H1 (cell line): ENCODE measurements around the gene SYMPK. TPM values are rescaled to one million over a fixed set of nuclear protein-coding genes. Genes with fewer than 3 reads are reported as not detected.

Experiments used
- CTCF ChIA-PET: fragments of 300-600 bp; sonication (Branson Sonifier 250); formaldehyde crosslinking; loops from one replicate; lab custom pipeline; 2021; ENCODE audit not compliant: partially characterized antibody; lab: Charles Lee
- POLR2A ChIA-PET: fragments of 300-600 bp; sonication (Branson Sonifier 250); formaldehyde crosslinking; loops from one replicate; lab custom pipeline; 2021; ENCODE audit warnings: inconsistent platforms; ENCODE audit not compliant: partially characterized antibody; lab: Charles Lee
- DNase-seq, 2 experiments: peaks; one replicate each; pipeline versions ENCODE4 v3.0.0 to v3.0.0-alpha.2; 2010 to 2022; ENCODE audit warnings: low spot score in 2 of 2, low read depth in 1 of 2, mixed read lengths in 1 of 2
- FAIRE-seq: peaks from 2 replicates; lab custom pipeline; 2011; peaks lifted over from hg19 to GRCh38; lab: Jason Lieb, UNC
- H2AFZ ChIP-seq: 2 replicates; pipeline ENCODE4 v1.8.1; 2012; ENCODE audit warnings: low read length, inconsistent platforms
- H2AK5ac ChIP-seq: 2 replicates; pipeline ENCODE4 v1.6.1; 2013; ENCODE audit warnings: low read depth, low read length
- H2BK120ac ChIP-seq: replicated peaks from 2 replicates; pipeline ENCODE3; 2013; ENCODE audit warnings: low read depth, low read length, inconsistent platforms
- H2BK12ac ChIP-seq: 2 replicates; pipeline ENCODE4 v1.6.1; 2013; ENCODE audit warnings: low read depth, low read length
- H2BK15ac ChIP-seq: 2 replicates; pipeline ENCODE4 v1.6.1; 2013; ENCODE audit warnings: low read length
- H2BK20ac ChIP-seq: 2 replicates; pipeline ENCODE4 v1.6.1; 2013; ENCODE audit warnings: low read length
- H2BK5ac ChIP-seq: 2 replicates; pipeline ENCODE4 v1.6.1; 2013; ENCODE audit warnings: low read depth, low read length
- H3K14ac ChIP-seq: 2 replicates; pipeline ENCODE4 v1.6.1; 2013; ENCODE audit warnings: inconsistent platforms; ENCODE audit not compliant: insufficient read length
- H3K18ac ChIP-seq: 2 replicates; pipeline ENCODE4 v1.6.1; 2013; ENCODE audit warnings: low read length; ENCODE audit errors: extremely low read depth
- H3K23ac ChIP-seq: 2 replicates; pipeline ENCODE4 v1.6.1; 2013; ENCODE audit warnings: inconsistent platforms; ENCODE audit not compliant: insufficient read length
- H3K23me2 ChIP-seq: 2 replicates; pipeline ENCODE4 v1.6.1; 2013; ENCODE audit warnings: low read depth, low read length
- H3K27ac ChIP-seq: 2 replicates; pipeline ENCODE4 v1.6.1; 2011; ENCODE audit warnings: low read depth, low read length, inconsistent platforms
- H3K27me3 ChIP-seq, 4 experiments: replicated peaks in 1 of 4; 1 replicate in 1 of 4; 2 replicates in 3 of 4; pipeline versions ENCODE4 v1.6.1 to v1.8.1; 2011 to 2013; ENCODE audit warnings: low read length in 3 of 4, mild to moderate bottlenecking in 3 of 4, inconsistent platforms in 2 of 4, mixed read lengths in 2 of 4, moderate library complexity in 1 of 4; ENCODE audit not compliant: control insufficient read depth in 3 of 4, insufficient read depth in 3 of 4; ENCODE audit errors: extremely low read depth in 1 of 4
- H3K36me3 ChIP-seq, 4 experiments: 2 replicates each; pipeline versions ENCODE4 v1.6.1 to v1.8.1; 2011 to 2013; ENCODE audit warnings: mild to moderate bottlenecking in 4 of 4, low read length in 3 of 4, moderate library complexity in 2 of 4, control low read depth in 1 of 4, inconsistent platforms in 1 of 4; ENCODE audit not compliant: insufficient read depth in 4 of 4, control insufficient read depth in 2 of 4
- H3K4ac ChIP-seq: replicated peaks from 2 replicates; pipeline ENCODE3; 2013; ENCODE audit warnings: low read length, low read depth, mixed read lengths, inconsistent platforms; ENCODE audit not compliant: insufficient read length
- H3K4me1 ChIP-seq, 4 experiments: replicated peaks in 1 of 4; 1 replicate in 1 of 4; 2 replicates in 3 of 4; pipeline versions ENCODE4 v1.6.1 to v1.8.1; 2011 to 2013; ENCODE audit warnings: low read length in 3 of 4, inconsistent platforms in 2 of 4, mixed read lengths in 1 of 4; ENCODE audit not compliant: insufficient read depth in 4 of 4, control insufficient read depth in 3 of 4
- H3K4me2 ChIP-seq, 2 experiments: 2 replicates each; pipeline versions ENCODE4 v1.6.1 to v1.8.1; 2011 to 2013; ENCODE audit warnings: low read depth in 2 of 2, low read length in 2 of 2, control low read depth in 1 of 2, inconsistent platforms in 1 of 2, mild to moderate bottlenecking in 1 of 2; ENCODE audit not compliant: insufficient read depth in 1 of 2
- H3K4me3 ChIP-seq, 4 experiments: fragments of 200-600, 300-600 bp in 1 of 4; sonication (generic), shearing (Covaris generic), sonication (Bioruptor Twin) in 1 of 4; 2 replicates each; pipeline versions ENCODE4 v1.5.1 to v1.8.1; 2011 to 2016; ENCODE audit warnings: low read length in 4 of 4, low read depth in 3 of 4, control low read depth in 2 of 4, inconsistent platforms in 2 of 4, mild to moderate bottlenecking in 2 of 4, mixed read lengths in 1 of 4, moderate library complexity in 1 of 4; ENCODE audit not compliant: insufficient read depth in 2 of 4; ENCODE audit errors: extremely low read depth in 1 of 4
- H3K56ac ChIP-seq: replicated peaks from 2 replicates; pipeline ENCODE3; 2013; ENCODE audit warnings: low read depth, mild to moderate bottlenecking, mixed read lengths, low read length, inconsistent platforms; ENCODE audit not compliant: insufficient read length
- H3K79me1 ChIP-seq: 2 replicates; pipeline ENCODE4 v1.6.1; 2013; ENCODE audit warnings: low read depth, low read length, control low read depth
- H3K79me2 ChIP-seq, 2 experiments: 2 replicates each; pipeline versions ENCODE4 v1.6.1 to v1.8.1; 2012 to 2013; ENCODE audit warnings: low read length in 2 of 2, mild to moderate bottlenecking in 2 of 2, inconsistent platforms in 1 of 2; ENCODE audit not compliant: insufficient read depth in 2 of 2, control insufficient read depth in 1 of 2
- H3K9ac ChIP-seq, 4 experiments: replicated peaks in 1 of 4; 1 replicate in 1 of 4; 2 replicates in 3 of 4; pipeline versions ENCODE4 v1.6.1 to v1.8.1; 2011 to 2013; ENCODE audit warnings: low read depth in 3 of 4, low read length in 3 of 4, control low read depth in 2 of 4, mild to moderate bottlenecking in 2 of 4, moderate library complexity in 2 of 4, inconsistent platforms in 1 of 4; ENCODE audit errors: extremely low read depth in 1 of 4
- H3K9me3 ChIP-seq, 2 experiments: 2 replicates each; pipeline versions ENCODE4 v1.6.1 to v1.8.1; 2012 to 2013; ENCODE audit warnings: mild to moderate bottlenecking in 2 of 2, moderate library complexity in 2 of 2, control low read depth in 1 of 2, inconsistent platforms in 1 of 2, low read depth in 1 of 2, low read length in 1 of 2, mixed read lengths in 1 of 2; ENCODE audit not compliant: insufficient read depth in 2 of 2
- H4K20me1 ChIP-seq, 2 experiments: replicated peaks in 1 of 2; 2 replicates each; pipeline versions ENCODE3 to v1.8.1; 2011 to 2013; ENCODE audit warnings: inconsistent platforms in 2 of 2, low read length in 2 of 2, mild to moderate bottlenecking in 1 of 2; ENCODE audit not compliant: insufficient read depth in 2 of 2, control insufficient read depth in 1 of 2
- H4K5ac ChIP-seq: 2 replicates; pipeline ENCODE4 v1.6.1; 2013; ENCODE audit warnings: low read length, low read depth, mixed read lengths, inconsistent platforms; ENCODE audit not compliant: insufficient read length
- H4K8ac ChIP-seq: 2 replicates; pipeline ENCODE4 v1.8.0; 2013; ENCODE audit warnings: mild to moderate bottlenecking, moderate library complexity, low read length, inconsistent platforms; ENCODE audit not compliant: insufficient read depth; ENCODE audit errors: extremely low read depth
- H4K91ac ChIP-seq: replicated peaks from 2 replicates; pipeline ENCODE3; 2013; ENCODE audit warnings: low read length, mixed read lengths, inconsistent platforms; ENCODE audit not compliant: insufficient read length
- NRF1 ChIP-seq: IDR thresholded peaks from 2 replicates; pipeline ENCODE4 v1.6.1; 2011; ENCODE audit warnings: mild to moderate bottlenecking, low read depth, low read length, improper control_type of control experiment
- SRF ChIP-seq: IDR thresholded peaks from 2 replicates; pipeline ENCODE4 v1.6.1; 2011; ENCODE audit warnings: mild to moderate bottlenecking, low read depth, low read length, moderate library complexity
- WGBS, 2 experiments: shearing (Covaris generic) in 1 of 2; methylation state at CpG; one replicate each; pipeline versions ENCODE4 v1.1.6 to v1.1.7; 2013 to 2015; ENCODE audit warnings: low lambda C conversion rate in 2 of 2, mixed read lengths in 2 of 2, inconsistent platforms in 1 of 2, low coverage in 1 of 2, missing lambda C conversion rate in 1 of 2; ENCODE audit not compliant: insufficient replicate concordance in 2 of 2, insufficient coverage in 1 of 2, insufficient read length in 1 of 2; ENCODE audit errors: extremely low coverage in 1 of 2, missing lambda C conversion rate in 1 of 2; 5-methylcytosine and 5-hydroxymethylcytosine counted together
- polyA plus RNA-seq, 7 experiments: library from polyadenylated mRNA; depleted of rRNA in 3 of 7; stranded (reverse) in 5 of 7; unstranded in 2 of 7; fragments of >200 nt in 5 of 7; fragments of 200-250 nt in 2 of 7; gene quantifications; 1 replicate in 5 of 7; 2 replicates in 1 of 7; 4 replicates in 1 of 7; pipeline versions ENCODE4 v1.2.1 to v1.2.3, GENCODE V29; 2011 to 2013; ENCODE audit warnings: missing spikeins in 2 of 7, mixed read lengths in 2 of 7
- total RNA-seq: library from RNA; stranded (reverse); fragmentation: NEBNext Ultra II Directional; extraction: Animal tissue kit (Norgen Biotek cat#: 25700); gene quantifications from 2 replicates; pipeline ENCODE4 v1.2.1, GENCODE V29; 2021

The SYMPK gene
- total and polyA plus RNA-seq, 2 of the 8 experiments (the other 6 are each of a cell fraction or from before 2014, with no cell fraction given), result 93.6 to 99.5 TPM

- Histone ChIP-seq H2BK12ac (peak overlapping the region; percentile 44; the same call in 1 of the 2 replicates), H3K23ac (no peak overlapping the region), H3K27me3 (no peaks in the 10 kb centered on the region), H3K23me2 (peaks cover 10% of the 10 kb centered on the region; the same call in 1 of the 2 replicates), H2BK120ac (no peak overlapping the region), H3K4me2 (no peak overlapping the region), H3K36me3 (peaks cover 0 to 7% (median 0%) of the 10 kb centered on the region in 4 experiments; a peak in 1 of 8 replicates), H3K9me3 (no peaks in the 10 kb centered on the region), H4K91ac (no peak overlapping the region), H3K79me2 (no peaks in the 10 kb centered on the region; a peak in 1 of 4 replicates), H3K4me1 (peaks cover 6 to 34% (median 22%) of the 10 kb centered on the region in 4 experiments), H3K4me3 (no peak overlapping the region), H3K9ac (no peak overlapping the region), H4K5ac (no peak overlapping the region), H2AFZ (no peak overlapping the region), H3K4ac (no peak overlapping the region), H3K14ac (no peak overlapping the region), H3K18ac (no peak overlapping the region), H3K79me1 (0 out of 2 replicates have a peak, but pooled peaks cover 5% of the 10 kb centered on the region), H3K56ac (no peak overlapping the region), H3K27ac (no peak overlapping the region), H2BK20ac (no peak overlapping the region), H4K20me1 (peaks cover 3 to 13% of the 10 kb centered on the region in 2 experiments), H4K8ac (no peak overlapping the region), H2BK5ac (no peak overlapping the region), H2BK15ac (no peak overlapping the region), H2AK5ac (no peak overlapping the region)
- POLR2A ChIA-PET, result interaction anchor here (1.0 to 9.8 kb wide), 2 partner anchors 11 to 25 kb away, joined by 3 to 277 read pairs; partner anchors contain the start of genes FOXA3 and SYMPK
- no peak for TF ChIP-seq SRF
- no peak for TF ChIP-seq NRF1
- CTCF ChIA-PET, result interaction anchor here (1.3 to 10.7 kb wide), 3 partner anchors 11 to 83 kb away, joined by 3 to 208 read pairs (median 23); partner anchors contain the start of genes FOXA3 and SYMPK
- FAIRE-seq (no peak), DNase-seq (no peak)
- 78% methylated on average over 2 of the region's 2 CpGs; no CpG with 5 or more reads in 1 of the 2 experiments for WGBS, 2 experiments
Observed at GRCh38 chr19:45879971-45880370, 17.0 kb upstream of the SYMPK start.
